Measurements from ENCODE around the gene CYP4F3.
"Not testable (repeated sequence)": the region's sequence is repeated elsewhere in the genome, so short reads cannot be mapped to it uniquely, and the experiment has no call there.

Gene CYP4F3

GRCh38 chr19:15640294-15640903, at the start of gene CYP4F3:
Gene CYP4F3, plus strand, starts transcription at chr19:15640897. Its CDS starts 519 bp downstream, at chr19:15641416.
- peak; percentile 68 to 79 for DNase-seq

GRCh38 chr19:15591796-15592195, 48.9 kb upstream of the CYP4F3 start:
- DNase-seq = no peak

DNA sequence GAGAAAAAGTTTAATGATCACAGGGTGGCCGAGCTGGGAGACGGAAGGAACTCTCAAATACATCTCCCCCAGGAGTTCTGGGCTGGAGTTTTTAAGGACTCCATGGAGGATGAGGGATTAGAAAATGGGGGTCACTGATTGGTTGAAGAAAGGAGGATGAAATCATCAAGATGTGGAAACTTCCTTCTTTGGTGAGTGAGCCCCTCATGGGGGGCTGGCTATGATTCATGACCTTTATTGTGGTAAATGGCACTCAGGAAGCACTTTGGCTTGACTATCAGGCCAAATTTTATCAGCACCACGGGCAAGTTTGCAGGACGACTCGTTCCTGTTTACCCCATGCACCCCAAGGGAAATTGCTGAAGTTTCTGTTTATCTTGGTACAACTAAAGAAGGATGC, 48.2 kb upstream of the CYP4F3 start:
- DNase-seq = not testable (repeated sequence)

- DNase-seq = not testable (repeated sequence)
These were observed 46.9 kb upstream of the CYP4F3 start for GRCh38 chr19:15593766-15594165.

- peak; percentile 25 to 61 for DNase-seq
These were observed 45.6 kb upstream of the CYP4F3 start for GRCh38 chr19:15595069-15595468.

GRCh38 chr19:15607978-15608925, 32.4 kb upstream of the CYP4F3 start:
- not testable (repeated sequence) for DNase-seq

DNA sequence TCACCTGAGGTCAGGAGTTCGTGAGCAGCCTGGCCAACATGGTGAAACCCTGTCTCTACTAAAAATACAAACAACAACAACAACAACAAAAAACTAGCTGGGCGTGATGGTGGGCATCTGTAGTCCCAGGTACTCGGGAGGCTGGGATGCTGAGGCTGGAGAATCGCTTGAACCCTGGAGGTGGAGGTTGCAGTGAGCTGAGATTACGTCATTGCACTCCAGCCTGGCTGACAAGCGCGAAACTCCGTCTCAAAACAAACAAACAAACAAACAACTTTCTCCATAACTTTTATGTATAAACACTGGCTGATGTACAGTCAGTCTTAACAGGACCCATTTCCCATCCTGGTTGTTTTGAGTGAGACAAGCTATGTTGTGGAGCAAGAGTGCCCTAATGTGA, 31.4 kb upstream of the CYP4F3 start:
- no peak for DNase-seq

- DNase-seq = no peak
These were observed 28.4 kb upstream of the CYP4F3 start for GRCh38 chr19:15612342-15612741.

DNA sequence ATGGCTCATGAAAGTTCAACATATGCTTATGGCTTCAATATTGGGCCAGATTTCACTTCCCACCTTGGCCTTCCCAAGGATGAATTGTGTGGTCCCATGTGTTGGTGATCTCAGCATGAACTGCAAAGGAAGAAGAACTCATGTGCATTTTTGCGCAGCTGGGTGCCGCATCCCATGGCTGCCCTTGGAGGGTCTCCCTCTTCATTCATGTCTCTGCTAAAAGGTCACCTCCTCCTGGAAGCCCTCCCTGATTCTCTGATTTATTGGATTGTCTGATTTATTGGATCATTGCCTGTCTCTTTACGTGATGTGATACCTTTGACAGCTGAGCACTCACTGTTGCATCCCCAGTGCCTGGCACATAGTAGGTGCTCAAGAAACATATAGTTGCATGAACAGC, 27.4 kb upstream of the CYP4F3 start:
- no peak for DNase-seq

- no peak for DNase-seq
These were observed 26.0 kb upstream of the CYP4F3 start, which contains the start of gene CYP4F8 for GRCh38 chr19:15614507-15615379. Gene CYP4F8, plus strand, starts transcription at chr19:15615218. Its CDS starts 399 bp downstream, at chr19:15615617.

- no peak for DNase-seq
These were observed 25.2 kb upstream of the CYP4F3 start for GRCh38 chr19:15615526-15615925.

DNA sequence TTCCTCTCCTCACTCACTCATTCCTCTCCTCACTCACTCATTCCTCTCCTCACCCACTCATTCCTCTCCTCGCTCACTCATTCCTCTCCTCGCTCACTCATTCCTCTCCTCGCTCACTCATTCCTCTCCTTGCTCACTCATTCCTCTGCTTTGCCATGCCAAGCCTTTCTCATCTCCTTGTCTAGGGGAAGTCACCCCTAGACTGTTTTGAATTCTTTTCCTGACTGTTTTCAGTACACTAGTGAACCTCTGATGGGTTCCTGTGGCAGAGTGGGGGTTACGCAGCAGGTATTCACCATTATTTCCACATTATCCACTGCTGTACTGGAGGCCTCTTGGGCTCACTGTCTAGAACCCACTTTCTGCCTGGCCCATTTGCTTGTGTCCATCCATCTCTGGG, 24.5 kb upstream of the CYP4F3 start:
- no peak for DNase-seq

- DNase-seq = no peak
These were observed 23.9 kb upstream of the CYP4F3 start for GRCh38 chr19:15616627-15617270.

GRCh38 chr19:15618321-15618720, 22.4 kb upstream of the CYP4F3 start:
- no peak for DNase-seq

DNA sequence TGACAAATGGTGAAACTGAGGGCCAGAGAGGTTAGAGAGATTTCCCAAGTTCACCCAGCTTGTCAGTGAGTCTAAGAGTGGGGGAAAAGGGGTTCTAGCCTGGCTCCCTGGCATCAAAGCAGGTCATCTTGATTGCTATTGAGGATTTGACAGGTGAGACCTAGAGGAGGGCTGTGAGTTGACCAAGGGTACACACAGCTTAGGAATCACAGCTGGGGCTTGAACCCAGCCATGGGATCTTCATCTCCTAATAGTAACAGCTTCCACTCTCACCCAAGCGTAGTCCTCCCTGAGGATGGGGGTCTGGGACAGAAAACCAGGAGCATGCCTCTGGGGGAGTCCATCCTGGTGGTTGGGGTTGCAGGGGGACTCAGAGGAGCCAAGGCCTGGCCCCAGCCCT, 18.9 kb upstream of the CYP4F3 start:
- no peak for DNase-seq

GRCh38 chr19:15622991-15623390, 17.7 kb upstream of the CYP4F3 start:
- no peak for DNase-seq

GRCh38 chr19:15623711-15624318, 16.9 kb upstream of the CYP4F3 start:
- DNase-seq = no peak

- no peak for DNase-seq
These were observed 12.3 kb upstream of the CYP4F3 start for GRCh38 chr19:15628236-15629002.

GRCh38 chr19:15629003-15629880, 11.5 kb upstream of the CYP4F3 start:
- peak; percentile 36 to 94 for DNase-seq

GRCh38 chr19:15631817-15632216, 8.9 kb upstream of the CYP4F3 start:
- DNase-seq = no peak
